Upper lobe of left lung (tissue), 4 donors: Measurements from ENCODE around the gene INTS4.

Experiments used
- EP300 ChIP-seq, 4 donors: sonication (generic); formaldehyde crosslinking; IDR thresholded peaks; one replicate each; pipeline ENCODE4 v1.5.1; 2017; ENCODE audit warnings: antibody characterized with exemption in 4 of 4, control low read depth in 2 of 4
- POLR2A ChIP-seq, 4 donors: fragments of 450-650 bp; IDR thresholded peaks; one replicate each; pipeline ENCODE4 v1.5.1; 2016 to 2017; ENCODE audit warnings: antibody characterized with exemption in 4 of 4, mild to moderate bottlenecking in 2 of 4
- POLR2AphosphoS5 ChIP-seq, 2 donors: sonication (generic); formaldehyde crosslinking; IDR thresholded peaks; one replicate each; pipeline ENCODE4 v1.5.1; 2017; ENCODE audit warnings: antibody characterized with exemption in 2 of 2
- TF ChIP-seq, protein P1 (sequence below), 6 experiments: fragments of 450-650 bp in 4 of 6; fragments of 200-600 bp in 2 of 6; sonication (generic) in 2 of 6; IDR thresholded peaks; one replicate each; pipeline ENCODE4 v1.5.1; 2016 to 2019; ENCODE audit warnings: antibody characterized with exemption in 6 of 6

DNA sequence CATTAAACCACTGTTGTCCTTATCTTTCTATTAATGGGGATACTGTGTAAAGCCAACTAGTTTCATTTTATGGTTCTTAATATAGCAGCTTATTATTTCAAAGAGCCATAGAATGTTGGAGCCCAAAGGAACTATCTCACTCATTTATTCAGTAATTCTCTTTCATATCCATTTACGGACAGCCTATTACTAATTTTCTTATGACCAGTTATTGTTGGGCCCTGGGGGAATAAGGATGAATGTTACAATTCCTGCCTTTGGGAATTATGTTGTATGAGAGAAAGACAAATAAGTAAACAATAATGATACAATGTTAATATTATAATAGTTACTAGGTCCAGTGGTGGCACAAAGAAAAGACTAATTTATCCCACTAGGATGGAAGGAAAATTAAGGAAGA, 121.1 kb downstream of the INTS4 start:
- TF ChIP-seq, protein P1, sequence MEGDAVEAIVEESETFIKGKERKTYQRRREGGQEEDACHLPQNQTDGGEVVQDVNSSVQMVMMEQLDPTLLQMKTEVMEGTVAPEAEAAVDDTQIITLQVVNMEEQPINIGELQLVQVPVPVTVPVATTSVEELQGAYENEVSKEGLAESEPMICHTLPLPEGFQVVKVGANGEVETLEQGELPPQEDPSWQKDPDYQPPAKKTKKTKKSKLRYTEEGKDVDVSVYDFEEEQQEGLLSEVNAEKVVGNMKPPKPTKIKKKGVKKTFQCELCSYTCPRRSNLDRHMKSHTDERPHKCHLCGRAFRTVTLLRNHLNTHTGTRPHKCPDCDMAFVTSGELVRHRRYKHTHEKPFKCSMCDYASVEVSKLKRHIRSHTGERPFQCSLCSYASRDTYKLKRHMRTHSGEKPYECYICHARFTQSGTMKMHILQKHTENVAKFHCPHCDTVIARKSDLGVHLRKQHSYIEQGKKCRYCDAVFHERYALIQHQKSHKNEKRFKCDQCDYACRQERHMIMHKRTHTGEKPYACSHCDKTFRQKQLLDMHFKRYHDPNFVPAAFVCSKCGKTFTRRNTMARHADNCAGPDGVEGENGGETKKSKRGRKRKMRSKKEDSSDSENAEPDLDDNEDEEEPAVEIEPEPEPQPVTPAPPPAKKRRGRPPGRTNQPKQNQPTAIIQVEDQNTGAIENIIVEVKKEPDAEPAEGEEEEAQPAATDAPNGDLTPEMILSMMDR (IDR thresholded peaks at IDR 0.05): no peak
- TF ChIP-seq POLR2A (IDR thresholded peaks at IDR 0.05) (no peak), EP300 (IDR thresholded peaks at IDR 0.05) (no peak), POLR2AphosphoS5 (IDR thresholded peaks at IDR 0.05) (no peak)
